Stomach (tissue), 9 donors: Measurements from ENCODE around the gene NLK. TPM values are rescaled to one million over a fixed set of nuclear protein-coding genes. Genes with fewer than 3 reads are reported as not detected.
"Not testable (repeated sequence)": the region's sequence is repeated elsewhere in the genome, so short reads cannot be mapped to it uniquely, and the experiment has no call there.

Experiments
- DNase-seq, 2 donors: peaks; one replicate each; pipeline versions ENCODE4 v3.0.0 to v3.0.0-alpha.2; 2013 to 2019
- H3K27ac ChIP-seq, 5 donors: fragments of 200-600 bp in 4 of 5; sonication (generic) in 4 of 5; one replicate each; pipeline ENCODE4 v1.5.1; 2013 to 2019; ENCODE audit warnings: mild to moderate bottlenecking in 1 of 5, moderate library complexity in 1 of 5
- H3K27me3 ChIP-seq, 3 donors: fragments of 200-600 bp; sonication (generic); one replicate each; pipeline ENCODE4 v1.5.1; 2017 to 2019; ENCODE audit warnings: mixed run types in 1 of 3
- H3K36me3 ChIP-seq, 4 donors: fragments of 200-600 bp; sonication (generic); 1 replicate in 3 of 4; 2 replicates in 1 of 4; pipeline ENCODE4 v1.5.1; 2016 to 2019
- H3K4me1 ChIP-seq, 4 donors: fragments of 200-600 bp; sonication (generic); one replicate each; pipeline ENCODE4 v1.5.1; 2016 to 2019
- H3K4me3 ChIP-seq, 4 donors: fragments of 200-600 bp; sonication (generic) in 3 of 4; one replicate each; pipeline ENCODE4 v1.5.1; 2016 to 2019; ENCODE audit warnings: mild to moderate bottlenecking in 1 of 4
- H3K9me3 ChIP-seq, 4 donors: fragments of 200-600 bp; sonication (generic); one replicate each; pipeline ENCODE4 v1.5.1; 2016 to 2019
- POLR2A ChIP-seq, 4 donors: fragments of 450-650 bp; IDR thresholded peaks; one replicate each; pipeline ENCODE4 v1.6.1; 2016; ENCODE audit warnings: antibody characterized with exemption in 4 of 4, control low read depth in 2 of 4, mild to moderate bottlenecking in 1 of 4, moderate library complexity in 1 of 4
- POLR2AphosphoS5 ChIP-seq, 3 donors: sonication (generic); formaldehyde crosslinking; IDR thresholded peaks; one replicate each; pipeline ENCODE4 v1.6.1; 2016; ENCODE audit warnings: antibody characterized with exemption in 3 of 3
- WGBS, 5 donors: extraction: QIAGEN DNeasy Blood & Tissue Kit in 3 of 5; methylation state at CpG; one replicate each; pipeline versions ENCODE4 v1.1.5 to v1.1.7; 2013 to 2018; 5-methylcytosine and 5-hydroxymethylcytosine counted together
- intact Hi-C: fragments of 100-400 bp; cut with DNase I; formaldehyde crosslinking; loops from one replicate; pipeline ENCODE4 v1.15.1; 2023; ENCODE audit warnings: low total_unique reads
- polyA plus RNA-seq, 3 donors: library from polyadenylated mRNA; stranded (reverse); fragments of 200-250 nt; gene quantifications; one replicate each; pipeline ENCODE4 v1.2.3, GENCODE V29; 2013
- total RNA-seq, 5 donors: library from RNA; depleted of rRNA; stranded (reverse); fragments of >200 nt; gene quantifications; one replicate each; pipeline versions ENCODE4 v1.1.0 to v1.2.3, GENCODE V29; 2014 to 2016
- TF ChIP-seq, protein P1 (sequence below), 7 experiments: fragments of 450-650 bp in 4 of 7; fragments of 200-600 bp in 3 of 7; sonication (generic) in 3 of 7; IDR thresholded peaks; one replicate each; pipeline ENCODE4 v1.5.1; 2016 to 2019; ENCODE audit warnings: antibody characterized with exemption in 7 of 7, control low read depth in 2 of 7, mild to moderate bottlenecking in 1 of 7
- donor health status: healthy with polysubstance abuse.
- donor health status: Bipolar disorder and iron deficiency.
- donor health status: healthy.

Gene NLK
- total and polyA plus RNA-seq, 8 donors: 4.3 to 169 (median 14.7) TPM

DNA sequence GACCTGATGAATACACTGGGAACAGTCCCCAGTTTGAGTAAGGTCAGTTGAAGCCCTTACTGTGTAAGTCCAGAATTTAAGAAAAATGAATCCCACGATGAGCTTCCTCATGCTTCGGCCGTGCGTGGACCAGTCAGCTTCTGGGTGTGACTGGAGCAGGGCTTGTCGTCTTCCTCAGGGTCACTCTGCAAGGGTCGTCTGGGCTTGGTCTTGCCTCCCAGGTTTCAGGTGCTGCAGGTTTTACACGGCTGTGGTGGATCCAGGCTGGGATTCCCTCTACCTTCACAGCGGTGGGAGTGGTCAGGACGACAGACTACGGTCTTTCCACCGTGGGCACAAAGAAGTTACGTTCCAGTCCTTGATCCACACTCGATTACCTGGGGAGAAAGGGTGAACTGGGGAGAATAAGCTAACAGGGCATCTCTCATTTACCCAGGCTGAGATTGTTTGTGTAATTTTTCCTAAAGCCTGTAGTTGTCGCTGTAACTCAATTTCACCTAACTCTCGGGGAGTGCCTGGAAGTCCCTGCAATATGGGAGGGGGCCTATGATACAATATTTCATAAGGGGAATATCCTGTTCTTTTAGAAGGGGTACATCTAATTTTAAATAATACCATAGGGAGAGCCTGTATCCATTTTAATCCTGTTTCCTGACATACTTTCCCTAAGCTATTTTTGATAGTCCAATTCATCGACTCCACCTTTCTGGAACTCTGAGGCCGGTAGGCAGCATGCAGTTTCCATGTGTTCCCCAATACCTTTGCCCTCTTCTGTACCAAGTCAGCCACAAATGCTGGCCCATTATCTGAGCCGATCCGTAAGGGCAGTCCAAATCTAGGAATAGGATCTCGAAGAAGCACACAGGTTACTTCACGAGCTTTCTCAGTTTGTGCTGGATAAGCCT is 190.7 kb downstream of the NLK start:
- 22 to 41% (median 33%) methylated on average over 21 of the region's 21 CpGs for WGBS, 5 donors
- peak in 1 of 2 donors; percentile 64 for DNase-seq
- H3K4me3 ChIP-seq: peak overlapping the region; percentile 7 to 39 (median 34)
- H3K27me3 ChIP-seq: peaks cover 0 to 32% (median 9%) of the 10 kb centered on the region in 3 donors
- intact Hi-C loops, H3K36me3 ChIP-seq, H3K9me3 ChIP-seq: not testable (repeated sequence)
- TF ChIP-seq, protein P1, sequence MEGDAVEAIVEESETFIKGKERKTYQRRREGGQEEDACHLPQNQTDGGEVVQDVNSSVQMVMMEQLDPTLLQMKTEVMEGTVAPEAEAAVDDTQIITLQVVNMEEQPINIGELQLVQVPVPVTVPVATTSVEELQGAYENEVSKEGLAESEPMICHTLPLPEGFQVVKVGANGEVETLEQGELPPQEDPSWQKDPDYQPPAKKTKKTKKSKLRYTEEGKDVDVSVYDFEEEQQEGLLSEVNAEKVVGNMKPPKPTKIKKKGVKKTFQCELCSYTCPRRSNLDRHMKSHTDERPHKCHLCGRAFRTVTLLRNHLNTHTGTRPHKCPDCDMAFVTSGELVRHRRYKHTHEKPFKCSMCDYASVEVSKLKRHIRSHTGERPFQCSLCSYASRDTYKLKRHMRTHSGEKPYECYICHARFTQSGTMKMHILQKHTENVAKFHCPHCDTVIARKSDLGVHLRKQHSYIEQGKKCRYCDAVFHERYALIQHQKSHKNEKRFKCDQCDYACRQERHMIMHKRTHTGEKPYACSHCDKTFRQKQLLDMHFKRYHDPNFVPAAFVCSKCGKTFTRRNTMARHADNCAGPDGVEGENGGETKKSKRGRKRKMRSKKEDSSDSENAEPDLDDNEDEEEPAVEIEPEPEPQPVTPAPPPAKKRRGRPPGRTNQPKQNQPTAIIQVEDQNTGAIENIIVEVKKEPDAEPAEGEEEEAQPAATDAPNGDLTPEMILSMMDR (IDR thresholded peaks at IDR 0.05): peak in 5 of 7 experiments; percentile 38 to 75 (median 51)
- H3K4me1 ChIP-seq: peaks cover 0 to 31% (median 20%) of the 10 kb centered on the region in 4 donors
- H3K27ac ChIP-seq: peak overlapping the region; percentile 81 to 97 (median 87)

DNA sequence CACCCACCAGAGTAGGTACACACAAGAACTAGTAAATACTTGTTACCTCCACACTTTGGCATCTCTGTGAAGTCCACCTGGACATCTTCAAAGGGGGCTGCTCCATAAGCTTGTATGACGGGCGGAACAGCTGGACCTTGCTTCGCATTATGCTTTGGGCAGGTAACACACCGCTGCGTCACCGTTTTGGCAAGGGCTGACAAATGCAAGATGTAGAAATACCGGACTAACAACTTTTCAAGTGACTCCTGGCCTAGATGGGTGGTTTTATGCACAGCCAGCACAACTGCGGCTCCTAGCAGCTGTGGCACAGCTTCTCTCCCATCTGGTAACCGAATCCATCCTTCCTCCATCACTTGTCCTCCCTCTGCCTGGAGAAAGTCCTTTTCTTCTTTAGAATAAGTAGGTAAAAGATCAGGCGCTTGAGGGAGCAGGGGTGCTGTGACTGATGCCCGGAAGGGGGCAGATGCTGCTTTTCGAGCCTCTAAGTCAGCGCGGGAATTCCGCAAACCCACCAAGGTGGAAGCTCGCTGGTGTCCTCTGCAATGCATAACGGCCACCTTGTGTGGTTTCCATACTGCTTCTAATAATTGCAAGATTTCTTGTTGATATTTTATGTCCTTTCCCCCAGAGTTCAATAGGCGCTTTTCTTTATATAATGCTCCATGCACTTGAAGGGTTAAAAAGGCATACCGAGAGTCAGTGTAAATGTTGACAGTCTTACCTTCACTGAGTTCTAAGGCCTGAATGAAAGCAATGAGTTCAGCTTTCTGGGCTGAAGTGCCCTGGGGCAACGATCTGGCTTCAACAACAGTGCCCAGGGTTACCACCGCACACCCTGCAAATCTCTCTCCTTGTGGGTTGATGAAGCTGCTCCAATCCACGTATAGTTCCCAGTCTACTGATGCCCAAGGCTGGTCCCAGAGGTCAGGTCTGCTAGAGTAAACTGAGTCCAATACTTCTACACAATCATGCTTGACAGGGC is 191.7 kb downstream of the NLK start:
- intact Hi-C loops, H3K9me3 ChIP-seq, H3K36me3 ChIP-seq: not testable (repeated sequence)
- peak in 1 of 4 donors; percentile 8 for TF ChIP-seq POLR2A (IDR thresholded peaks at IDR 0.05)
- TF ChIP-seq POLR2AphosphoS5 (IDR thresholded peaks at IDR 0.05): peak in 2 of 3 donors; percentile 76 to 77
- WGBS, 5 donors: 24 to 51% (median 33%) methylated on average over 20 to 22 of the region's 22 CpGs
- Histone ChIP-seq H3K27ac (peak overlapping the region; percentile 81 to 97 (median 87)), H3K4me3 (peak overlapping the region; percentile 7 to 39 (median 34)), H3K4me1 (peaks cover 0 to 26% (median 16%) of the 10 kb centered on the region in 4 donors), H3K27me3 (peaks cover 0 to 23% (median 1%) of the 10 kb centered on the region in 3 donors)
- DNase-seq: peak; percentile 89 to 94

GRCh38 chr17:28235066-28235700 is 192.7 kb downstream of the NLK start:
- DNase-seq: peak in 1 of 2 donors; percentile 37
- peaks cover 0 to 26% (median 16%) of the 10 kb centered on the region in 4 donors for H3K4me1 ChIP-seq
- peak overlapping the region in 3 of 5 donors; percentile 81 to 87 (median 87) for H3K27ac ChIP-seq
- intact Hi-C loops, H3K36me3 ChIP-seq, H3K9me3 ChIP-seq, H3K4me3 ChIP-seq: not testable (repeated sequence)
- H3K27me3 ChIP-seq: peaks cover 0 to 13% (median 0%) of the 10 kb centered on the region in 3 donors
- WGBS, 5 donors: 41 to 68% (median 51%) methylated on average over 12 of the region's 12 CpGs

DNA sequence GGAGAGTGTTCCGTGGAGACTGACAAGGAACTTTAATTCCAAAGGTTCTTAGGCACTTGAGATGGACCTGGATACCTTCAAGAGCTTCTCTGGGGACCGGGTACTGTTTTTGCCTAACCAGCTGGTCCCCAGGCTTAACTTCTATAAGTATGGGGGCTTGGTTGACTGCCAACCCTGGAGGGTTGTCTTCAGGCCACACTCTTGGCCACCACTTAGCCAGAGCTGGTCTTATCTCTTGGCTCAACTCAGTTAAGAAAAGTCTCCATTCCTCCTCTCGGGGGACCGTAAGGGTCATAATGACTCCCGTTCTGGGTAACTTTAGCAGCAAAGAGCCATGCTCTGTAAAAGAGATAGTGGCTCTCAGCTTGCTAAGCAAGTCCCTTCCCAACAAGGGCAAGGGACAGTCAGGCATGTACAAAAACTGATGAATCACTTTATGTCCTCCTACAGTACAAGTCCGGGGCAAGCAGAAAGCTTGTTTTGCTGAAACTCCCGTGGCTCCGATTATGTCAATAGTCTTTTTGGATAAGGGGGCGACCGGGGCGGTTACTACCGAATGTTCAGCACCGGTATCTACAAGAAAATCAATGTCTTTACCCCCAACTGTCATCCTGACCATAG is 193.7 kb downstream of the NLK start:
- WGBS, 5 donors: 32 to 59% (median 44%) methylated on average over 13 of the region's 13 CpGs
- not testable (repeated sequence) for DNase-seq
- H3K27ac ChIP-seq: peak overlapping the region in 2 of 5 donors; percentile 11 to 87

GRCh38 chr17:28238547-28239270 is 196.2 kb downstream of the NLK start:
- H3K27ac ChIP-seq, H3K36me3 ChIP-seq, H3K9me3 ChIP-seq, H3K27me3 ChIP-seq, intact Hi-C loops, DNase-seq, H3K4me3 ChIP-seq: not testable (repeated sequence)
- 72 to 88% (median 77%) methylated on average over 17 to 21 of the region's 21 CpGs for WGBS, 5 donors
- peaks cover 0 to 23% (median 12%) of the 10 kb centered on the region in 4 donors for H3K4me1 ChIP-seq

More for the DNA sequence above, 193.7 kb downstream of the NLK start:
- peaks cover 0 to 26% (median 15%) of the 10 kb centered on the region in 4 donors for H3K4me1 ChIP-seq
- intact Hi-C loops, H3K4me3 ChIP-seq, H3K9me3 ChIP-seq, H3K36me3 ChIP-seq, H3K27me3 ChIP-seq: not testable (repeated sequence)
